GM23248 (cell line): ENCODE results near the gene CCDC54. TPM values are rescaled to one million over a fixed set of nuclear protein-coding genes. Genes with fewer than 3 reads are reported as not detected.

Experiments used
- DNase-seq: peaks from one replicate; pipeline ENCODE4 v3.0.0-alpha.2; 2015
- H2AFZ ChIP-seq: fragments of 200-600 bp; sonication (generic); 2 replicates; pipeline ENCODE4 v1.6.1; 2016; ENCODE audit warnings: antibody characterized with exemption
- H3F3A ChIP-seq: fragments of 200-600 bp; sonication (generic); 2 replicates; pipeline ENCODE4 v1.6.1; 2016; ENCODE audit warnings: mild to moderate bottlenecking, antibody characterized with exemption, mixed run types; ENCODE audit not compliant: insufficient read depth
- H3K27ac ChIP-seq: fragments of 200-600 bp; sonication (generic); 2 replicates; pipeline ENCODE4 v1.5.1; 2016; ENCODE audit warnings: mild to moderate bottlenecking
- H3K27me3 ChIP-seq: fragments of 200-600 bp; sonication (generic); replicated peaks from 2 replicates; pipeline ENCODE4 v1.6.1; 2016; ENCODE audit warnings: mild to moderate bottlenecking; ENCODE audit not compliant: insufficient read depth
- H3K36me3 ChIP-seq: fragments of 200-600 bp; sonication (generic); 2 replicates; pipeline ENCODE4 v1.6.1; 2016; ENCODE audit warnings: low read depth, mild to moderate bottlenecking
- H3K4me1 ChIP-seq: fragments of 200-600 bp; sonication (generic); 2 replicates; pipeline ENCODE4 v1.6.1; 2016; ENCODE audit warnings: mild to moderate bottlenecking; ENCODE audit not compliant: insufficient read depth
- H3K4me2 ChIP-seq: fragments of 200-600 bp; sonication (generic); one replicate; pipeline ENCODE4 v1.6.1; 2016; ENCODE audit warnings: mild to moderate bottlenecking; ENCODE audit not compliant: unreplicated experiment
- H3K4me3 ChIP-seq: fragments of 200-600 bp; sonication (generic); 2 replicates; pipeline ENCODE4 v1.5.1; 2016; ENCODE audit warnings: mild to moderate bottlenecking
- H3K79me2 ChIP-seq: fragments of 200-600 bp; sonication (generic); 2 replicates; pipeline ENCODE4 v1.6.1; 2016; ENCODE audit warnings: mild to moderate bottlenecking; ENCODE audit not compliant: insufficient read depth
- H3K9ac ChIP-seq: fragments of 200-600 bp; sonication (generic); 2 replicates; pipeline ENCODE4 v1.6.1; 2016; ENCODE audit warnings: mild to moderate bottlenecking
- H3K9me2 ChIP-seq: fragments of 200-600 bp; sonication (generic); 2 replicates; pipeline ENCODE4 v1.6.1; 2016; ENCODE audit warnings: mixed run types, mild to moderate bottlenecking, moderate library complexity; ENCODE audit not compliant: insufficient read depth
- H3K9me3 ChIP-seq: fragments of 200-600 bp; sonication (generic); one replicate; pipeline ENCODE4 v1.6.1; 2017; ENCODE audit warnings: low read depth
- H4K20me1 ChIP-seq: fragments of 200-600 bp; sonication (generic); 2 replicates; pipeline ENCODE4 v1.6.0; 2016; ENCODE audit not compliant: insufficient read depth
- EZH2 ChIP-seq: fragments of 200-600 bp; sonication (generic); IDR thresholded peaks from 2 replicates; pipeline ENCODE4 v1.6.1; 2018; ENCODE audit warnings: antibody characterized with exemption, mild to moderate bottlenecking; ENCODE audit not compliant: insufficient read depth, poor library complexity, severe bottlenecking
- EZH2phosphoT487 ChIP-seq: fragments of 200-600 bp; sonication (generic); IDR thresholded peaks from 2 replicates; pipeline ENCODE4 v1.6.1; 2018; ENCODE audit warnings: antibody characterized with exemption, moderate library complexity, mild to moderate bottlenecking, low read depth; ENCODE audit not compliant: insufficient read depth
- WGBS, 2 experiments: methylation state at CpG; one replicate each; pipeline ENCODE4 v1.1.6; 2015 to 2017; ENCODE audit warnings: low lambda C conversion rate in 2 of 2, low coverage in 1 of 2; ENCODE audit errors: missing lambda C conversion rate in 2 of 2; 5-methylcytosine and 5-hydroxymethylcytosine counted together
- in situ Hi-C: fragments of 300-500 bp; cut with MboI; formaldehyde crosslinking; loops from 2 replicates; pipeline ENCODE4 v1.15.0; 2020
- polyA plus RNA-seq: library from polyadenylated mRNA; unstranded; fragments of >200 nt; fragmentation: Nextera tagmentation; extraction: Ambion mirVana; gene quantifications from 2 replicates; pipeline ENCODE4 v1.2.1, GENCODE V29; 2016
- total RNA-seq: library from RNA; depleted of rRNA; stranded (reverse); fragments of >200 nt; shearing (Covaris generic); gene quantifications from 2 replicates; pipeline ENCODE4 v1.2.3, GENCODE V29; 2014

The CCDC54 gene
- total and polyA plus RNA-seq, 2 experiments from 2014 or later = 0.16 TPM; not detected in 1

- no peak for DNase-seq
- no peaks in the 10 kb centered on the region for H3K9me2 ChIP-seq
- WGBS, 2 experiments = 63 to 76% methylated on average over 1 of the region's 1 CpG
These were observed 24.1 kb downstream of the CCDC54 start for GRCh38 chr3:107401301-107401700.

GRCh38 chr3:107402214-107402613, 25.0 kb downstream of the CCDC54 start:
- in situ Hi-C loops = no loop called here
- 61 to 72% methylated on average over 3 of the region's 3 CpGs for WGBS, 2 experiments
- H4K20me1 ChIP-seq = no peaks in the 10 kb centered on the region
- no peaks in the 10 kb centered on the region for H3K9me3 ChIP-seq
- H3K4me1 ChIP-seq = peaks cover 22% of the 10 kb centered on the region
- H3K9ac ChIP-seq = no peak overlapping the region
- H3K4me3 ChIP-seq = no peak overlapping the region
- H3K9me2 ChIP-seq = no peaks in the 10 kb centered on the region
- no peak for DNase-seq
- H3K4me2 ChIP-seq = no peak overlapping the region
- H3K27me3 ChIP-seq = no peaks in the 10 kb centered on the region
- H2AFZ ChIP-seq = no peak overlapping the region
- no peaks in the 10 kb centered on the region for H3K36me3 ChIP-seq
- H3K79me2 ChIP-seq = no peaks in the 10 kb centered on the region
- no peak for TF ChIP-seq EZH2phosphoT487
- no peak for TF ChIP-seq EZH2
- peaks cover 17% of the 10 kb centered on the region; the same call in 1 of the 2 replicates for H3F3A ChIP-seq
- H3K27ac ChIP-seq = no peak overlapping the region

More at GRCh38 chr3:107401301-107401700, 24.1 kb downstream of the CCDC54 start:
- H4K20me1 ChIP-seq = no peaks in the 10 kb centered on the region
- no peaks in the 10 kb centered on the region for H3K9me3 ChIP-seq
- no peaks in the 10 kb centered on the region for H3K36me3 ChIP-seq
- H3K9ac ChIP-seq = no peak overlapping the region
- H3K27me3 ChIP-seq = no peaks in the 10 kb centered on the region
- H3K4me2 ChIP-seq = no peak overlapping the region
- no peaks in the 10 kb centered on the region for H3K79me2 ChIP-seq
- H3K4me1 ChIP-seq = peaks cover 22% of the 10 kb centered on the region
- no peak overlapping the region for H3K4me3 ChIP-seq
- TF ChIP-seq EZH2 (no peak), EZH2phosphoT487 (no peak)
- H3F3A ChIP-seq = peaks cover 17% of the 10 kb centered on the region; the same call in 1 of the 2 replicates
- in situ Hi-C loops = no loop called here
- no peak overlapping the region for H2AFZ ChIP-seq
- no peak overlapping the region for H3K27ac ChIP-seq

- no peaks in the 10 kb centered on the region for H3K27me3 ChIP-seq
- peak overlapping the region; percentile 75 for H3K27ac ChIP-seq
- H3K9ac ChIP-seq = peak overlapping the region; percentile 58
- H4K20me1 ChIP-seq = no peaks in the 10 kb centered on the region
- TF ChIP-seq EZH2phosphoT487 (no peak), EZH2 (no peak)
- in situ Hi-C loops = no loop called here
- H3K9me2 ChIP-seq = no peaks in the 10 kb centered on the region
- WGBS, 2 experiments = 47 to 50% methylated on average over 3 of the region's 3 CpGs
- H3K36me3 ChIP-seq = no peaks in the 10 kb centered on the region
- peak overlapping the region; percentile 38 for H3K4me3 ChIP-seq
- H3K79me2 ChIP-seq = no peaks in the 10 kb centered on the region
- H3K4me1 ChIP-seq = peaks cover 22% of the 10 kb centered on the region
- DNase-seq = peak; percentile 79
- peaks cover 17% of the 10 kb centered on the region; the same call in 1 of the 2 replicates for H3F3A ChIP-seq
- H3K9me3 ChIP-seq = no peaks in the 10 kb centered on the region
- peak overlapping the region; percentile 82 for H2AFZ ChIP-seq
- H3K4me2 ChIP-seq = peak overlapping the region; percentile 72
These were observed 27.7 kb downstream of the CCDC54 start for GRCh38 chr3:107404727-107405469.

DNA sequence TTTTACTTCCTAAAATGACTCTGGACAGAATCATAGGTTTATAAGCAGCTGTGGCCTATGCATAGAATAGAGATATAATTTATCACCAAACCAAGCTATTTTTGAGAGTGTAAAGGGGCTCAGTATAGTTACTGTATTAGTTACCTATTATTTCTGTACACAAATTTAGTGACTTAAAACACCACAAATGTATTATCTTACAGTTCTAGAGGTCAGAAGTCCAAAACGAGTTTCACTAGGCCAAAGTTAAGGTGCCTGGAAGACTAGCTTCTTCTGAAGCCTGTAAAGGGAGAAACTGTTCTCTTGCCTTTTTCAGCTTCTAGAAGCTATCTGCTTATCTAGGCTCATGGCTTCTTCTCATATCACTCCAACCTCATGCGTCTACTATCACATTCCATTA, 30.1 kb downstream of the CCDC54 start:
- Histone ChIP-seq H3K9me2 (no peaks in the 10 kb centered on the region), H3K4me2 (no peak overlapping the region), H3K9ac (no peak overlapping the region), H3K4me1 (peaks cover 35% of the 10 kb centered on the region), H3K9me3 (no peaks in the 10 kb centered on the region), H3K27me3 (no peaks in the 10 kb centered on the region), H2AFZ (no peak overlapping the region), H3K36me3 (no peaks in the 10 kb centered on the region), H3F3A (peaks cover 24% of the 10 kb centered on the region; the same call in 1 of the 2 replicates), H4K20me1 (no peaks in the 10 kb centered on the region), H3K79me2 (no peaks in the 10 kb centered on the region), H3K27ac (no peak overlapping the region), H3K4me3 (no peak overlapping the region)
- 75 to 80% methylated on average over 2 of the region's 2 CpGs for WGBS, 2 experiments
- no peak for DNase-seq
- in situ Hi-C loops = no loop called here
- TF ChIP-seq EZH2phosphoT487 = no peak
- no peak for TF ChIP-seq EZH2
